HG03378 (cell line): Measurements from ENCODE around the gene MCRIP2.

Experiments
- ATAC-seq: cut with Tn5 transposase; IDR thresholded peaks from one replicate; pipeline ENCODE4 v1.9.1; 2021; ENCODE audit warnings: mild to moderate bottlenecking, moderate library complexity; ENCODE audit not compliant: unreplicated experiment

MCRIP2 gene

DNA sequence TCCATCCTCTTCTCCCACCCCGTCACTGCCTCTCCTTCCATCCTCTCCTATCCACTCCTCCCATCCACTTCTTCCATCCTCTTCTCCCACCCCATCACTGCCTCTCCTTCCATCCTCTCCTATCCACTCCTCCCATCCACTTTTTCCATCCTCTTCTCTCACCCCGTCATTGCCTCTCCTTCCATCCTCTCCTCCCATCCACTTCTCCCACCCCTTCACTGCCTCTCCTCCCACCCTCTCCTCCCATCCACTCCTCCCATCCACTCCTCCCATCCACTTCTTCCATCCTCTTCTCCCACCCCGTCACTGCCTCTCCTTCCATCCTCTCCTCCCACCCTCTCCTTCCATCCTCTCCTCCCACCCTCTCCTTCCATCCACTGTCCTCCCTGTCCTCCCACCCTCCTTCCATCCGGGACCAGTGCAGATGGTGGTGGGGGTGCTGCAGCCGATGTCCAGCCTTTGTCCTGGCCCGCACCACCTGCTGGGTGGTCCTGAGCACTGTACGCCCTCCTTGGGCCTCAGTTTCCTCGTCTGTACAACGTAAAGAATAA, 9.7 kb upstream of the MCRIP2 start:
- ATAC-seq = no peak

- ATAC-seq = no peak
These were observed 8.9 kb upstream of the MCRIP2 start for GRCh38 chr16:632486-633335.

- ATAC-seq = no peak
These were observed 8.1 kb upstream of the MCRIP2 start for GRCh38 chr16:633336-634050.

GRCh38 chr16:634051-634670, 7.5 kb upstream of the MCRIP2 start:
- ATAC-seq = no peak

- no peak for ATAC-seq
These were observed 6.6 kb upstream of the MCRIP2 start for GRCh38 chr16:634996-635395.

DNA sequence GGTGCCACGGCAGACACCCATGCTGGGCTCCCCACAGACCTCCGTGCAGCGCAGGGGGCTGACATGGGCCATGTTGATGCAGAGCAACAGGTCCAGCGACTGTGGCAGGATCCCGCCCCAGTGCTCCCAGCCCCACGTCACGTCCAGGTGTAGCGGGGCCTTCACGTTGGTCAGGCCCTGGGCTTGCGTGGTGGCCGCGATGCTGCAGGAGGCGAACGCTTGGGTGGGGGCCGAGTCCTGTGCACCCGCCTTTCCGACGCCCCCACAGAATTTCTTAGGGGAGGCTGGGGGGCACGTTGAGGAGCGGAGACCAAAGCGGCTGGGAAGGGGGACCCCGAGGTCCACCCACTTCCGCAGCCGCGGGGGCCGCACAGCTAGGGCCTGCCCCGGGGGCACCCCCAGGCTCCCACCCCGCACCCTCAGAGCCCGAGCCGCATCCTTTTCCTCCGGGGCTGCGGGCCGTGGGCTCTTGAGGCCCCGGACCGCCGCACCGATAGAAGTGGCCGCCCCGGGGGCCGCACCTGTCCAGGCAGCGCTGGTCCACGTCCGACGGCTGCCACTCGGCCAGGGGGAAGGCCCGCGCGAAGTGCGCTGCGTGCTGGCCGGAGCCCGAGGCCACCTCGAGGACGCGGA, 5.9 kb upstream of the MCRIP2 start:
- ATAC-seq = peak; percentile 14

- peak; percentile 51 for ATAC-seq
These were observed 5.2 kb upstream of the MCRIP2 start, which contains the start of gene METTL26 for GRCh38 chr16:636206-637080. TSS of gene METTL26 (minus strand) at chr16:636305. CDS start at chr16:636290, 15 bp downstream.

- ATAC-seq = no peak
These were observed 4.3 kb upstream of the MCRIP2 start for GRCh38 chr16:637081-638018.

- no peak for ATAC-seq
These were observed 3.5 kb upstream of the MCRIP2 start for GRCh38 chr16:638034-638543.

- ATAC-seq = no peak
These were observed 2.8 kb upstream of the MCRIP2 start for GRCh38 chr16:638836-639235.

GRCh38 chr16:640614-641013, 1.0 kb upstream of the MCRIP2 start:
- ATAC-seq = no peak

- ATAC-seq = no peak
These were observed 791 bp downstream of the MCRIP2 start for GRCh38 chr16:642189-643049.

DNA sequence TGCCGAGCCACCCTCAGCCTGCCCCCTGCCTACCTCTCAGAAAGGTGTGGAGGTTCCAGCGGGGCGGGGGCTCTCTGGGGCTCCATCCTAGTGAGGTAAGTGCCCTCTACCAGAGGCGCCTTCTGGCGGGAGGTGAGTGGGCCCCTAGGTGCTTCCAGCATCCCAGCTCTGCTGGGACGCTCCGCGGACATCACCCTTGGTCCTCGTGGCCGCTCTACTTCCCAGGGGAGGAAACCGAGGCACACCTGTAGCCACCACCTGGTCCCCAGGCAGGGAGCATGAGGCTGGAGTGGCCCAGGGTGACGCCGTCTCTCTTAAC, 1.4 kb downstream of the MCRIP2 start:
- no peak for ATAC-seq

GRCh38 chr16:644556-644955, 2.9 kb downstream of the MCRIP2 start:
- ATAC-seq = no peak

DNA sequence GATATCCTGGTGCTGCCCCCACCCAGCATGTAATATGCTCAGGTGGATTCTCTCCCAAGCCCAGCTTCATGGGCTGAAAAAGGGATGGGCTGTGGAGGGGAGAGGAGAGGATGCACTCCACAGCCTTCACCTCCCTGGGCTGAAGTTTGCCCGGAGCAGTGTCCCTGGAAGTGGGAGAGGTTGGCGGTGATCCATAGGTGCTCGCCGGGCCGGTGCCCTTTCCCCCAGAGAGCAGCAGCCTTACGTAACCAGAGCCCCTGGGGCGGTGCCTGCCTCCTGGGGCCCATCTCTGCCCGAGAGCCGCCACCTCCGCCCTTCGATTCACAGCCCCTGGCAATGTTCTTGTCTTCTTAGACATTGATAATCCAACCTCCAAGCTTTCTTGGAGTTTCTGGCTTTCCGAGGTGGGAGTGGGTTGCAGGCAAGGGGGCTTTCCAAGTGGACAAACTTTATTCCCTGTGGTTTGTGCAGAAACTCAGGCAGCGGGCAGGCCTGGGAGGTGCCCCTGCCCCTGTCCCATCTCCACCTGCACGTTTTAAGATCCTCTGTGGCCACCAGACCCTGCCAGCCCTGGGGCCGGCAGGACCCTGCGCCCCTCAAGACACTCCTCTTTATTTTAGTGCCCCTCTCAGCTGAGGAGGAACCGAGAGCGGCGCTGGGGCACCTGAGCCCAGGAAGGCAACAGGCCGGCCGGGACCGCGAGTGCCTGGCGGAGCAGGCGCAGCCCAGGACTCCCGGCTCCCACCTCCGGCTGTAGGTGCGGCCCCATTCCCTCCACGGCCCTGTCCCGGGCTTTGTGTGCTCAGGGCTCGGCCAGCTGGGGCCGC, 4.4 kb downstream of the MCRIP2 start:
- ATAC-seq = no peak

- ATAC-seq = no peak
These were observed 5.1 kb downstream of the MCRIP2 start for GRCh38 chr16:646679-647172.
